AG04450 (cell line): ENCODE measurements around the gene IP6K3. TPM values are rescaled to one million over a fixed set of nuclear protein-coding genes. Genes with fewer than 3 reads are reported as not detected.

Experiments
- CTCF ChIA-PET: fragments of 300-600, 350-600 bp; formaldehyde crosslinking; extraction: SDS; loops from one replicate; lab custom pipeline; 2022; ENCODE audit warnings: antibody characterized with exemption, inconsistent platforms; lab: Charles Lee
- POLR2A ChIA-PET: fragments of 350-600 bp; formaldehyde crosslinking; extraction: SDS; loops from one replicate; lab custom pipeline; 2021; ENCODE audit warnings: antibody characterized with exemption, inconsistent platforms; lab: Yijun Ruan, JAX
- DNase-seq: peaks from one replicate; pipeline ENCODE4 v3.0.0-alpha.2; 2011; ENCODE audit warnings: low read depth, low spot score
- H3K27ac ChIP-seq: one replicate; pipeline ENCODE4 v1.5.1; 2012; ENCODE audit warnings: low read depth, low read length, control low read depth
- H3K27me3 ChIP-seq: one replicate; pipeline ENCODE4 v1.6.0; 2012; ENCODE audit warnings: low read length; ENCODE audit not compliant: control insufficient read depth, insufficient read depth
- H3K4me3 ChIP-seq: 2 replicates; pipeline ENCODE4 v1.5.1; 2011; ENCODE audit warnings: mild to moderate bottlenecking, low read depth, low read length, control low read depth
- H3K9me3 ChIP-seq: 2 replicates; pipeline ENCODE4 v1.5.1; 2012; ENCODE audit warnings: low read length; ENCODE audit not compliant: control insufficient read depth, insufficient read depth
- polyA plus RNA-seq: library from polyadenylated mRNA; depleted of rRNA; stranded (reverse); fragments of >200 nt; gene quantifications from 2 replicates; pipeline ENCODE4 v1.2.3, GENCODE V29; 2011
- TF ChIP-seq, protein P1 (sequence below): IDR thresholded peaks from 2 replicates; pipeline ENCODE4 v1.5.1; 2011; ENCODE audit warnings: low read depth, low read length, control low read depth, inconsistent platforms

Gene IP6K3
- polyA plus RNA-seq, 1 experiment, result 1.1 TPM

DNA sequence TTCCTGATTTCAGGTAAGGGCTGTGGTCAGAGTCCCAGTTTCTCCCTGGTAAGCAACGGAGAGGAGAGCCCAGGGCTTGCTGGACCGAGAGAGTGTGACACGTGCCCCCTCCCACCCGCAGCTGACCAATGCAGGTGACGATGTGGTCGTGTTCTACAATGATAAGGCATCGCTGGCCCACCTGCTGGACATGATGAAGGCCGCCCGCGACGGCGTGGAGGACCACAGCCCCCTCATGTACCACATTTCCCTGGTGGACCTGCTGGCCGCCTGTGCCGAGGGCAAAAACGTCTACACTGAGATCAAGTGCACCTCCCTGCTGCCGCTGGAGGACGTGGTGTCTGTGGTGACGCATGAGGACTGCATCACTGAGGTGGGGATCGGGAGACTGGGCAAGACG lies 66.9 kb downstream of the IP6K3 start:
- Histone ChIP-seq H3K27ac (no peak overlapping the region), H3K9me3 (no peaks in the 10 kb centered on the region), H3K27me3 (no peaks in the 10 kb centered on the region), H3K4me3 (no peak overlapping the region)
- DNase-seq, result no peak
- CTCF ChIA-PET, result no interaction called here
- TF ChIP-seq, protein P1, sequence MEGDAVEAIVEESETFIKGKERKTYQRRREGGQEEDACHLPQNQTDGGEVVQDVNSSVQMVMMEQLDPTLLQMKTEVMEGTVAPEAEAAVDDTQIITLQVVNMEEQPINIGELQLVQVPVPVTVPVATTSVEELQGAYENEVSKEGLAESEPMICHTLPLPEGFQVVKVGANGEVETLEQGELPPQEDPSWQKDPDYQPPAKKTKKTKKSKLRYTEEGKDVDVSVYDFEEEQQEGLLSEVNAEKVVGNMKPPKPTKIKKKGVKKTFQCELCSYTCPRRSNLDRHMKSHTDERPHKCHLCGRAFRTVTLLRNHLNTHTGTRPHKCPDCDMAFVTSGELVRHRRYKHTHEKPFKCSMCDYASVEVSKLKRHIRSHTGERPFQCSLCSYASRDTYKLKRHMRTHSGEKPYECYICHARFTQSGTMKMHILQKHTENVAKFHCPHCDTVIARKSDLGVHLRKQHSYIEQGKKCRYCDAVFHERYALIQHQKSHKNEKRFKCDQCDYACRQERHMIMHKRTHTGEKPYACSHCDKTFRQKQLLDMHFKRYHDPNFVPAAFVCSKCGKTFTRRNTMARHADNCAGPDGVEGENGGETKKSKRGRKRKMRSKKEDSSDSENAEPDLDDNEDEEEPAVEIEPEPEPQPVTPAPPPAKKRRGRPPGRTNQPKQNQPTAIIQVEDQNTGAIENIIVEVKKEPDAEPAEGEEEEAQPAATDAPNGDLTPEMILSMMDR, result no peak
- POLR2A ChIA-PET, result no interaction called here

DNA sequence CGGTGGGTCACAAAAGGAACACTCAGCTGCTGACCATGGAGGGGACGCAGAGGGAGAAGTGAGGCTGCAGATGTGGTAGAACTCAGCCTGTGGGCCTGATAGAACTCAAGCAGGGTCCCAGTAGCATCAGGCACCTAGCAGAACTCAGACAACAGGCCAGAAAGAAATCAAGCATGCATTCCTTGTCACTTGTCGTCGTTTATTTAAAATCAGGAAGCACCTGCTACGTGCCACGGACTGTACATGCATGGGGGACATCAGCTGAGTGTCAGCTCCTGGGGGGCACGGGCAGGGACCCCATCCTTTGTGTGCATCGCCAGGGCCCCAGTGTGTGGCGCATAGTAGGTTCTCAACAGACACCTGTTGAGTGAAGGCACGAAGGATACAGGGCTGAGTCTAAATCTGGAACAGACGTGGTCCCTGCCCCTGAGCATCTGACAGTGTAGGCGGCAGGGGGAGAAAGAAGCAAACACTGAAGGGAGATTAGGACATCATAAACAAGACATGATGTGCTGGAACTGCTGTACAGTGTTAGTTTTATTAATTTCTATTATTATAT lies 67.7 kb downstream of the IP6K3 start:
- POLR2A ChIA-PET, result interaction anchor here (0.6 kb wide), 1 partner anchor 92 kb away, joined by 3 read pairs; no protein-coding TSS in a partner anchor
- no peak overlapping the region for H3K27ac ChIP-seq
- no peaks in the 10 kb centered on the region for H3K9me3 ChIP-seq
- CTCF ChIA-PET, result no interaction called here
- TF ChIP-seq, protein P1, result no peak
- H3K4me3 ChIP-seq, result no peak overlapping the region
- DNase-seq, result no peak
- no peaks in the 10 kb centered on the region for H3K27me3 ChIP-seq

DNA sequence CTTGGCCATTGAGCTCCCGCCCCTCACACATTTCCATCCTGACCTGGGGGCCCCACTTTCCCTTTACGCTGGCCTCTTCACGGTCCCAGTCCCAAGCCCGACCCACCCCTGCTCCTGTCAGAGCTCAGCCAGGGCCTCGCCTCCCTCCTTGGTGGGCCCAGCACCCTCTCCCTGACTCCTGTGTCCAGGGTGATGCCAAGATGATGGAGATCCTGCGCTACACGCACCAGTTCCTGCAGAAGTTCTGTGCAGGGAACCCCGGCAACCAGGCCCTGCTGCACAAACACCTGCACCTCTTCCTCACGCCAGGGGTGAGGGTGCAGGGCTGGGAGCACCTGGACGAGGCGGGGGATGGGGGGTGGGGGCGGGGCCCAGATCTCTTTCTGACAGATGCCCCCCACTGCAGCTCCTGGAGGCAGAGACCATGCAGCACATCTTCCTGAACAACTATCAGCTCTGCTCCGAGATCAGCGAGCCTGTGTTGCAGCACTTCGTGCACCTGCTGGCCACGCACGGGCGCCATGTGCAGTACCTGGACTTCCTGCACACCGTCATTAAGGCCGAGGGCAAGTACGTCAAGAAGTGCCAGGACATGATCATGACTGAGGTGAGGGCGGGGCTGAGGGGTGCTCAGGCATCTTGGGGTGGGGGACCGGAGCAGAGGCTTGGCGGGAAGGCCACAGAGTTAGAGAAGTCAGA lies 68.3 kb downstream of the IP6K3 start:
- Histone ChIP-seq H3K27ac (no peak overlapping the region), H3K27me3 (no peaks in the 10 kb centered on the region), H3K9me3 (no peaks in the 10 kb centered on the region), H3K4me3 (no peak overlapping the region)
- CTCF ChIA-PET, result no interaction called here
- no peak for DNase-seq
- POLR2A ChIA-PET, result interaction anchor here (0.6 kb wide), 1 partner anchor 92 kb away, joined by 3 read pairs; no protein-coding TSS in a partner anchor
- TF ChIP-seq, protein P1, result no peak

DNA sequence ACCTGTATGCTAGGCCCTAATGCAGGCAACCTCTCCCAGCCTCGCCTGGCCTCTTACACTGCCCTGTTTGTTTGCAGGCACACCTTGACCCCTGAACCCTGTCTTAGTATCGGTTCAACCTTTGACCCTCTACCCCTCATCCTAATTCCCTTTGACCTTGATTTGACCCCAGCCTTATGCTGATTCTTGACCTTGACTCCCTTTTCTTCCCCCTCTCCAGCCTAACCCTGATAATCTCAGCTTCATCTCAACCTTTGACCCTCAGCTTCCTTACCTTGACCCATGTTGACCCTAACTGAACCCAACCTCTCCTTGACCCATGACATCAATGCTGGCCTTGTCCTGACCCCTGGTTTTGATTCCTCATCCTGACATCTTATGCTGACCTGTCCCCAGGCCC lies 69.0 kb downstream of the IP6K3 start:
- ChIA-PET POLR2A (no interaction called here), CTCF (no interaction called here)
- Histone ChIP-seq H3K4me3 (no peak overlapping the region), H3K9me3 (no peaks in the 10 kb centered on the region), H3K27me3 (no peaks in the 10 kb centered on the region), H3K27ac (no peak overlapping the region)
- TF ChIP-seq, protein P1, result no peak
- no peak for DNase-seq

DNA sequence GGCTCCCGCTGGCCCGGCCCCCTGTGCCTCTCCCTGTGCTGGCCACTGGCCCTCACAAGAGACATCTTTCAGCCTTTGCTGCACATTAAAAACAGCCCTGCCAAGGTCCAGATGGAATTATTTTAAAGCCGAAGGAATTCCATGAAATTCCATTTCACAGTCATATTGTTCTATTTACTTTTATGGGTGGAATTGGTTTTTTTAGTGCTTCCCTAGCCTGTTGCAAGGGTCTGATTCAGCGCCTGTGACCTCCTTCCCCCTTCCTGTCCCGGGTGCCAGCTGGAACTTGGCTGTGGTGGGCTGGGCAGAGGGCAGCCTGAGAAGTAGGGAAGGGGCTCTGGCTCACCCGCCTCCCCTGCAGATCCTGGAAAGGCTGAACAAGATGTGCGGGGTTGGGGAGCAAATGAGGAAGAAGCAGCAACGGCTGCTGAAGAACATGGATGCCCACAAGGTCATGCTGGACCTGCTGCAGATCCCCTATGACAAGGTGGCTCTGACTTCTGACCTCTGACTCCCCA lies 69.5 kb downstream of the IP6K3 start:
- ChIA-PET CTCF (no interaction called here), POLR2A (no interaction called here)
- no peak for DNase-seq
- H3K9me3 ChIP-seq, result no peaks in the 10 kb centered on the region
- TF ChIP-seq, protein P1, result no peak
- no peak overlapping the region for H3K4me3 ChIP-seq
- H3K27ac ChIP-seq, result peak overlapping the region; percentile 39
- no peaks in the 10 kb centered on the region for H3K27me3 ChIP-seq
